WTC11 (cell line): Measurements from ENCODE around the gene ANKRD65.

ENCODE experiments used
- CBFB ChIP-seq: sonication (generic); formaldehyde crosslinking; IDR thresholded peaks from 2 replicates; pipeline ENCODE4 v1.8.1; 2022; ENCODE audit warnings: mild to moderate bottlenecking, low read depth, missing genetic modification reagents
- JUN ChIP-seq: sonication (generic); formaldehyde crosslinking; IDR thresholded peaks from 2 replicates; pipeline ENCODE4 v1.8.0; 2023; ENCODE audit warnings: mild to moderate bottlenecking, missing genetic modification reagents
- ZNF232 ChIP-seq: sonication (generic); formaldehyde crosslinking; IDR thresholded peaks from 2 replicates; pipeline ENCODE4 v1.8.0; 2022; ENCODE audit warnings: mild to moderate bottlenecking, missing genetic modification reagents
- TF ChIP-seq, protein P1 (sequence below): fragments of 200-600 bp; IDR thresholded peaks from 2 replicates; pipeline ENCODE4 v1.8.0; 2022; ENCODE audit warnings: antibody characterized with exemption
- TF ChIP-seq, protein P2 (sequence below): sonication (generic); formaldehyde crosslinking; IDR thresholded peaks from 2 replicates; pipeline ENCODE4 v1.8.0; 2022; ENCODE audit warnings: mild to moderate bottlenecking, missing genetic modification reagents
- TF ChIP-seq, protein P3 (sequence below): sonication (generic); formaldehyde crosslinking; IDR thresholded peaks from 2 replicates; pipeline ENCODE4 v1.8.1; 2023; ENCODE audit warnings: mild to moderate bottlenecking, missing genetic modification reagents
- TF ChIP-seq, protein P4 (sequence below): sonication (generic); formaldehyde crosslinking; IDR thresholded peaks from 2 replicates; pipeline ENCODE4 v1.8.1; 2023; ENCODE audit warnings: mild to moderate bottlenecking, missing genetic modification reagents, moderate library complexity

DNA sequence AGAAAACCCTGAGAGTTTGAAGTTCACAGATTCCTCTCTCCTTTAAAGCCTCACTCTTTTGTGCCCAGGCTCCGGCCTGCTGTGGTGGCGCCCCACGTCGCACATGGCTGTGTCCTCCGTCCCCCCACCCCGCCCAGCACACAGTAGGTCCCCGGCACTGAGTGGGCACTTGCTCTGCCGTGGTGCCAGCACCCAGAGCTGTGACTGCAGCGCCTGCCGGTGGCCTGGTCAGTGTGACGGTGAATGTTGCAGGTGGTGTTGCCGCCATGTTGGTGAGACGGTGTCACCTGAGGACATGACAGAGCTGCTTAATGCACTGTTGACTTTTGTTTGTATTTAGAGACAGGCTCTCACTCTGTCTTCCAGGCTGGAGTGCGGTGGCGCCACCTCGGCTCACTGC, 31.8 kb upstream of the ANKRD65 start:
- TF ChIP-seq, protein P1, sequence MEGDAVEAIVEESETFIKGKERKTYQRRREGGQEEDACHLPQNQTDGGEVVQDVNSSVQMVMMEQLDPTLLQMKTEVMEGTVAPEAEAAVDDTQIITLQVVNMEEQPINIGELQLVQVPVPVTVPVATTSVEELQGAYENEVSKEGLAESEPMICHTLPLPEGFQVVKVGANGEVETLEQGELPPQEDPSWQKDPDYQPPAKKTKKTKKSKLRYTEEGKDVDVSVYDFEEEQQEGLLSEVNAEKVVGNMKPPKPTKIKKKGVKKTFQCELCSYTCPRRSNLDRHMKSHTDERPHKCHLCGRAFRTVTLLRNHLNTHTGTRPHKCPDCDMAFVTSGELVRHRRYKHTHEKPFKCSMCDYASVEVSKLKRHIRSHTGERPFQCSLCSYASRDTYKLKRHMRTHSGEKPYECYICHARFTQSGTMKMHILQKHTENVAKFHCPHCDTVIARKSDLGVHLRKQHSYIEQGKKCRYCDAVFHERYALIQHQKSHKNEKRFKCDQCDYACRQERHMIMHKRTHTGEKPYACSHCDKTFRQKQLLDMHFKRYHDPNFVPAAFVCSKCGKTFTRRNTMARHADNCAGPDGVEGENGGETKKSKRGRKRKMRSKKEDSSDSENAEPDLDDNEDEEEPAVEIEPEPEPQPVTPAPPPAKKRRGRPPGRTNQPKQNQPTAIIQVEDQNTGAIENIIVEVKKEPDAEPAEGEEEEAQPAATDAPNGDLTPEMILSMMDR: no peak
- TF ChIP-seq, protein P2, sequence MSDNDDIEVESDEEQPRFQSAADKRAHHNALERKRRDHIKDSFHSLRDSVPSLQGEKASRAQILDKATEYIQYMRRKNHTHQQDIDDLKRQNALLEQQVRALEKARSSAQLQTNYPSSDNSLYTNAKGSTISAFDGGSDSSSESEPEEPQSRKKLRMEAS (CRISPR knock-in tag): no peak
- TF ChIP-seq ZNF232 (CRISPR knock-in tag): no peak
- TF ChIP-seq, protein P3, sequence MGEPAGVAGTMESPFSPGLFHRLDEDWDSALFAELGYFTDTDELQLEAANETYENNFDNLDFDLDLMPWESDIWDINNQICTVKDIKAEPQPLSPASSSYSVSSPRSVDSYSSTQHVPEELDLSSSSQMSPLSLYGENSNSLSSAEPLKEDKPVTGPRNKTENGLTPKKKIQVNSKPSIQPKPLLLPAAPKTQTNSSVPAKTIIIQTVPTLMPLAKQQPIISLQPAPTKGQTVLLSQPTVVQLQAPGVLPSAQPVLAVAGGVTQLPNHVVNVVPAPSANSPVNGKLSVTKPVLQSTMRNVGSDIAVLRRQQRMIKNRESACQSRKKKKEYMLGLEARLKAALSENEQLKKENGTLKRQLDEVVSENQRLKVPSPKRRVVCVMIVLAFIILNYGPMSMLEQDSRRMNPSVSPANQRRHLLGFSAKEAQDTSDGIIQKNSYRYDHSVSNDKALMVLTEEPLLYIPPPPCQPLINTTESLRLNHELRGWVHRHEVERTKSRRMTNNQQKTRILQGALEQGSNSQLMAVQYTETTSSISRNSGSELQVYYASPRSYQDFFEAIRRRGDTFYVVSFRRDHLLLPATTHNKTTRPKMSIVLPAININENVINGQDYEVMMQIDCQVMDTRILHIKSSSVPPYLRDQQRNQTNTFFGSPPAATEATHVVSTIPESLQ (CRISPR knock-in tag): no peak
- no peak for TF ChIP-seq CBFB (CRISPR knock-in tag)
- TF ChIP-seq, protein P4, sequence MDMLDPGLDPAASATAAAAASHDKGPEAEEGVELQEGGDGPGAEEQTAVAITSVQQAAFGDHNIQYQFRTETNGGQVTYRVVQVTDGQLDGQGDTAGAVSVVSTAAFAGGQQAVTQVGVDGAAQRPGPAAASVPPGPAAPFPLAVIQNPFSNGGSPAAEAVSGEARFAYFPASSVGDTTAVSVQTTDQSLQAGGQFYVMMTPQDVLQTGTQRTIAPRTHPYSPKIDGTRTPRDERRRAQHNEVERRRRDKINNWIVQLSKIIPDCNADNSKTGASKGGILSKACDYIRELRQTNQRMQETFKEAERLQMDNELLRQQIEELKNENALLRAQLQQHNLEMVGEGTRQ (CRISPR knock-in tag): no peak
- TF ChIP-seq JUN (CRISPR knock-in tag): no peak
